GM21825 (cell line): Measurements from ENCODE around the gene LBR.
A peak's percentile ranks its signal among the peaks of the same experiment; 100 is the strongest.
"Not testable (repeated sequence)": the region's sequence is repeated elsewhere in the genome, so short reads cannot be mapped to it uniquely, and the experiment has no call there.

ENCODE experiments used
- ATAC-seq: cut with Tn5 transposase; IDR thresholded peaks from one replicate; pipeline ENCODE4 v1.9.1; 2021; ENCODE audit warnings: mild to moderate bottlenecking, moderate library complexity; ENCODE audit not compliant: unreplicated experiment

The LBR gene

DNA sequence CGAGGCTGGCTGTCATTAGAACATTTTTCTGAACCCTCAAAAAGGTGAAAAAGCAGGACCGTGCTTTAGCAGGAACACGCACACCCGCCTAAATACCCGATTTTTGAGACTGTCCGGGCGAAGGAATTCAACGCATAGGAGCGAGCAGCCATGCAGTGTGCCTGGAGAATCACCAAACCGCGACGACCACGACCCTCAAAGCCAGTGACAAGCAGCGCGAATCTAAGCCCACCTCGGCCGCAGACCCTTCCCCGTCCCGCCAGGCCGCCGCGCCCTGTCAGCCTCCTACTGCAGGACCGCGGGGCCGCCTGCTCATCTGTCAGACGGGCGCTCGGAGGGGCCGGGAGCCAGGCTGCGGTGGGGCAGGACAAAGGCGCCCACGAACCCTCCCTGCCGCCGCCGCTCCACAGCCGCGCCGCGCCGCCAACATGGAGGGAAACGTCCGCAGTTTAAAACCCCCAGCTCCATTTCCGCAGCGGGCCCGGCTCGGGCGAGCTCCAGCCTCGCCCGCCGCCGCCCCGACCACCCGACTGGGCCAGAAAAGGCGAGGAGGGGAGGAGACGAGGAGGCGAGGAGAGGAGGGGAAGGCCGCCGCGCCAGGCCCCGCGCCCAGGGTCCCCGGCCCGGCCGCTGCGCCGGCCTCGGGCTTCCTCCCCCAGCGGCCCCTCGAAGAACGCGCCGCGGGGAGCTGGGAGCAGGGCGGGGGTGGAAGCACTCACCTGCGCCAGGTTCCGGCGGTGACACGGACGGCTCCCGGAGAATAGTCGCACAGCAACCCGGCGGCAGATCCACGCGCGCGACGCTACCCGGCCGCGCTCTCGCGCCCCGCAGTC lies at the start of gene LBR:
TSS of gene LBR (minus strand) at position 804 of the 833 bp plus-strand sequence. CDS start 3,963 bp downstream, outside the sequence.
- ATAC-seq = peak; percentile 17

DNA sequence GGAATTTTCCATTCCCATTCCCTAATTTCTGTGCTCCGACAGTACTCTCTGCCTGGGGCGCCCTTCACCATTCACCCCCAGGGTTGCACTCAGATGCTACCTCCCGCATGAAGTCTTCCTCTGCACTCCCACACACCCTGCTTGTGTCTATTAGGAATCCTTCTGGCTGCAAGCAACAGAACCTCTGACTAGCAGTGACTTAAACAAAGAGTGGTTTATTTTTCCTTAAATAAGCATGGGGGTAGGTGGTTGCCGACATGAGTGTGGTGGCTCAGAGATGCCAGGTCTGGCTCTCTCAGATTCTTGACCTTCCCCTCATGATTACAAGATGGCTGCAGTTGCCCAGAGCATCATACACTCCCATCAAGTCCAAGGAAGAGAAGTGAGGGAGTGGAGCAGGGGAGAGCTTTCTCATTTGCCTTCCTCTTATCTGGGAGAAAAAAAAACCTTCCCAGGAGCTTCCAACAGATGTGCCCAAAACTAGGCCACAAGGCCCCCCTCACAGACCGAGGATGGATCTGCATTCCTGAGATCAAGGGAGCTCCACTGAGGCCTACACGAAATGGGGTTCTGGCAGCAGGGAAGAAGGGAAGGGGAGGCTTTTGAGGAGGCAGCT lies 49.6 kb upstream of the LBR start:
- ATAC-seq = no peak

DNA sequence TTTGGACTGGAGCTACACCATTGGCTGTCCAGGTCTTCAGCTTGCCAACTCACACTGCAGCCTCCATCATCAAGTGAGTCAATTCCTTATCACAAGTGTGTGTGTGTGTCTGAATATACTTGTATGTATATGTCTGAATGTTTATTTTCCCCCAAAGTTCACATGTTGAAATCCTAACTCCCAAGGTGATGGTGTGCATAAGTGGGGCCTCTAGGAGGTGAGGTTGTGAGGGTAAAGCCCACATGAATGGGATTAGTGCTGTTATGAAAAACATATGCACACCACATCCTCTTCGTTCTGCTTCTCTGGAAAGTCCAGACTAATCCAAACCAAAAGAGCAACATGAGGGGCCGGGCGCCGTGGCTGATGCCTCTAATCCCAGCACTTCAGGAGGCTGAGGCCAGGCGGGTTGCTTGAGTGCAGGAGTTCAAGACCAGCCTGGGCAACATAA lies 48.7 kb upstream of the LBR start:
- no peak for ATAC-seq

DNA sequence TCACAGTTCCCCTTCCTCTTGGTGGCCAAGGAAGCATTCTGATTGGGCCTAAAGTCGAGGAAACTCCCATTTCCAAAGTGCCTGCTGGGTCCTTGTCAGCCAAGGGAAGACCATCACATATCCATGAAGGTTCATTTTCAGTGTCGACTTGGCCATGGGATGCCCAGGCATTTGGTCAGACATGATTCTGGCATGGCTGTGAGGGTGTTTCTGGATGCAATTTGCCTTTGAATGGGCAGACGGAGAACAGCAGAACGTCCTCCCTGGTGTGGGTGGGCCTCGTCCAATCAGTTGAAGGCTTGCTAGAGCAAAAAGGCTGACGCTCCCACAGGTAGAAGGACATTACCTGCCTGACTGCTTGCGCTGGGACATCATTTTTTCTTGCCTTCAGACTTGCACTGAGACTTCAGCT lies 48.3 kb upstream of the LBR start:
- no peak for ATAC-seq

DNA sequence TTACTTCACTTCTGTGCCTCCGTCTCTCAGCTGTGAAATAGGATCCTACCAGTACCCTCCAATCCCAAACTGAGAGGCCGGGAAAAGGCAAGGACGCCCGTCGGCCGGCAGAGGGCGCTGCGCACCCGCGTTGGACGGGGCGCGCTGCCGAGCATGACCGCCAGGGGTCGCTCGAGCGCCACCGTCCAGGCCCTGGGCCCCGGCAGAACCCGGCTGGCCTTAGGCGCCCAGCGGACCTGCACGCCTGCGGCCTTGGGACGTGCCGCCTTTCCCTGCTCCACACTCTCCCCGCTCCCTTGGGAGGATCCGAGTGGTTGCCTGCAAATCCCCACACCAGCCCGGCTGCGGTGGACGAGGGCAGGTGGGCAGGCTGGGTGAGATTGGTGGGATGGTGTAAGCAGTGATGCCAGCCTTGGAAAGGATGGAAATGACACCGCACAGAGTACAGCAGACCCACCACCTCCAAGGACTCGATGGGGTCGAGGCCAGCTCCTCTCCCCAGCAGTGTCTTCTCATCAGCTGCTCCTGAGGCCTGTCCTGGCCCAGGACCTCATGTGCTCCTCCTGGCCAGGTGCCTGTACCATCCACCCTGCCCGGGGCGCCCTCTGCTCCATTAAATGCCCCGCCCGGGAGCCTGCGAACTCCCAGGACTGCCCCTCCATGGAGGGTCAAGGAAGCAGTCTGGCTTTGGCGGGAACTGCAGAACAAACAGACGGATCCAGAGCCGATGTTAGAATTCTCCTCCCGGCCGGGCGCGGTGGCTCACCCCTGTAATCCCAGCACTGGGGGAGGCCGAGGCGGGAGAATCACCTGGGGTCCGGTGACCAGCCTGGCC lies 47.4 kb upstream of the LBR start:
- ATAC-seq = peak; percentile 72

DNA sequence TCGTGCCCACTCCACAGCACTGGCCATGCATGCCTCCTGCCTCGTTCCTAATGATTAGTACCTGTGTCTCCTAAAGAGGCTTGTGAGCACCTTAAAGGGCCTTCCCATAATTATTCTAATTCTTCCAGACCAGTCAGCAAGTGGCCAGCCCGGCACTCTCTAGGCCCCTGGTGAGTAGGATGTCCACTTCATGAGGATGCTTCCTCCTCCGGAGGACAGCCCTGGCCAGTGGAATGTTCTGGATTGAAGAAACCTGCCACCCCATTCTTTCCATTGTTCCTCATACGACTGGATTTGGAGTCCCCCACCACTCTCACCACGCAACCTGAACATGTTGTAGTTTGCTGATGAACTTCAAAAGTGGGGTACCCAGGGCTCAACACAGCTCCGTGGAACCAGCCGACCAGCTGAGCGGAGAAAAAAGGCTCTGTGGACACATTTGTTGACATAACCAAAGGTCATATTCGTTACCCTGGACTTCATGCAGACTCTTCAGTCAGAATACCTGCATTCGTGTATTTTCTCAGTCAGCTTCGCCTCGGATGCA lies 46.7 kb upstream of the LBR start:
- no peak for ATAC-seq

DNA sequence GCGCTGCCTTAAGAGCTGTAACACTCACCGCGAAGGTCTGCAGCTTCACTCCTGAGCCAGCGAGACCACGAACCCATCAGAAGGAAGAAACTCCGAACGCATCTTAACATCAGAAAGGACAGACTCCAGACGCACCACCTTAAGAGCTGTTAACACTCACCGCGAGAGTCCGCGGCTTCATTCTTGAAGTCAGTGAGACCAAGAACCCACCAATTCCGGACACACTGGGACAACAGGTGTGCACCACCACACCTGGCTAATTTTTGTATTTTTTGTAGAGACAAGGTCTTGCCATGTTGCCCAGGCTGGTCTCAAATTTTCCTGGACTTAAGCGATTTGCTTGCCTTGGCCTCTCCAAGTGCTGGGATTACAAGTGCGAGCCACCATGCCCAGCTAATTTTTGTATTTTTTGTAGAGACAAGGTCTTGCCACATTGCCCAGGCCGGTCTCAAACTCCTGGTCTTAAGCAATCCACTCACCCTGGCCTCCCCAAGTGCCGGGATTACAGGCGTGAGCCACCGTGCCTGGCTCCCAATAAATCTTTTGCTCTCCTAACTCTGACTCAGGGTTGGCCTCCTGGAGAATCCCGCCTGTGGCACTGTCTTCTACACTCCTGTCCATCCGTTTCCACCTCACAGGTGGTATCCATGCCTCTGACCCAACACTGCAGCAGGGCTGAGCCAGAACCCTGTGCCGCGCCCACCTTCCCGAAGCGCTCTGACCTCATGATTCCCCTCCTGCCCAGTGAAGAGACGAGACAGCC lies 46.0 kb upstream of the LBR start:
- ATAC-seq = not testable (repeated sequence)

DNA sequence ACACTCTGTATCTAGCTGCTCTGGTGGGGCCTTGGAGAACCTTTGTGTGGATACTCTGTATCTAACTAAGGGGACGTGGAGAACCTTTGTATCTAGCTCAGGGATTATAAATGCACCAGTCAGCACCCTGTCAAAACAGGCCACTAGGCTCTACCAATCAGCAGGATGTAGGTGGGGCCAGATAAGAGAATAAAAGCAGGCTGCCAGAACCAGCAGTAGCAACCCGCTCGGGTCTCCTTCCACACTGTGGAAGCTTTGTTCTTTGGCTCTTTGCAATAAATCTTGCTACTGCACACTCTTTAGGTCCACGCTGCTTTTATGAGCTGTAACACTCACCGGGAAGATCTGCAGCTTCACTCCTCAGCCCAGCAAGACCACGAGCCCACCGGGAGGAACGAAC lies 45.4 kb upstream of the LBR start:
- ATAC-seq = not testable (repeated sequence)

DNA sequence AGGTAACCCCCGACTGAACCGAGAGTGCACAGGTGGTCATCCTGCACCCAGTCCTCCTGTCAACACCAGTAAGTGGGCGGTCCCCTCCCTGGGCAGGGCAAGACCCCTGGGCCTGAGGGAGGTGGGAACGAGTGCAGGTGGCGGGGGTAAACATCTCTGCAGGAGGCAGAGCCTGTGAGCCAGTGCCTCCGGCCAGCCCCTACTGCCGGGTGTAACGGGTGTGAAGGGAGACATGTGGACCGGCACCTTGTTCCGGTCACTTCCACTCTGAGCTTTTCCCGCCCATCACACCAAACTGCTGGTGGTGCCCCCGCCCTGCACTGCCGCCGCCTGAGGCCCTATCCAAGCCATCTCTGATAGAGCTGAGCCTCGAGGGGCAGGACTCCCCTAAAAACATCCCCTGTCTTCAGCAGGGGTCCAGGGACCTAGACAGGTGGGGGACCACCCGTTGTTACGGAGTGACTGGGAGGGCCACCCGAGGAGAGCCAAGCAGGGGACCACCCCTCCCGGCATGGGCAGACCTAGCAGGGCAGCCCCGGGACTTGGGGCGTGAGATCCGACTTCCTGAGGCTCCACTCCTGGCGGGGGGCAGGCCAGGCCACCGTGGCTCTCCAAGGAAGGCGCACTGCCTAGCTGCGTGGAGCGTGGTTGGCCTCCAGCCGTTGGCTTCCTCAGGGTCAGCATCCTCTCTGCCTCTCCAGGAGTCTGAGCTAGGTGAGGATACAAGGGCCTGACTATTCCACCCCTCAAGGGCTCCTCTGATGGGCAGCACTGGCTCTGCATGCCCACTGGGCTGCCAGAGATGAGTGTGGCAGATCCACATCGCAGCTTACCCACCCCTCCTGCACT lies 43.8 kb upstream of the LBR start:
- ATAC-seq = no peak

DNA sequence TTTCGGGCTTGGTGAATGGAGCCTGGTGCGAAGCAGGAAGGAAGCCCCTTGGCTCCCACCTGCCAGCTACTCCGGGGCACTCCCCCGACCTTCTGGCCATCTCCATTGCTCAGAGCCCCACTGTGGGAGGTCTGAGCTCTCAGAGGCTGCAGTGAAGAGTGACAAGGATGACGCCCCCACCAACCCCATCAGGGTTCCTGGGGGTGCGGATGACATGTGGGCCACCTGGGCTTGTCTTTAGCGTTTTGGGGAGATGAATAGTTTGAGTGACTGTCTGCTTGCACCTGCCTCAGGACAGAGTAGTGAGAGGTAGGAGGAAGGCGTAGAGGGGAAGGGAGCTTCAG lies 43.2 kb upstream of the LBR start:
- ATAC-seq = no peak

DNA sequence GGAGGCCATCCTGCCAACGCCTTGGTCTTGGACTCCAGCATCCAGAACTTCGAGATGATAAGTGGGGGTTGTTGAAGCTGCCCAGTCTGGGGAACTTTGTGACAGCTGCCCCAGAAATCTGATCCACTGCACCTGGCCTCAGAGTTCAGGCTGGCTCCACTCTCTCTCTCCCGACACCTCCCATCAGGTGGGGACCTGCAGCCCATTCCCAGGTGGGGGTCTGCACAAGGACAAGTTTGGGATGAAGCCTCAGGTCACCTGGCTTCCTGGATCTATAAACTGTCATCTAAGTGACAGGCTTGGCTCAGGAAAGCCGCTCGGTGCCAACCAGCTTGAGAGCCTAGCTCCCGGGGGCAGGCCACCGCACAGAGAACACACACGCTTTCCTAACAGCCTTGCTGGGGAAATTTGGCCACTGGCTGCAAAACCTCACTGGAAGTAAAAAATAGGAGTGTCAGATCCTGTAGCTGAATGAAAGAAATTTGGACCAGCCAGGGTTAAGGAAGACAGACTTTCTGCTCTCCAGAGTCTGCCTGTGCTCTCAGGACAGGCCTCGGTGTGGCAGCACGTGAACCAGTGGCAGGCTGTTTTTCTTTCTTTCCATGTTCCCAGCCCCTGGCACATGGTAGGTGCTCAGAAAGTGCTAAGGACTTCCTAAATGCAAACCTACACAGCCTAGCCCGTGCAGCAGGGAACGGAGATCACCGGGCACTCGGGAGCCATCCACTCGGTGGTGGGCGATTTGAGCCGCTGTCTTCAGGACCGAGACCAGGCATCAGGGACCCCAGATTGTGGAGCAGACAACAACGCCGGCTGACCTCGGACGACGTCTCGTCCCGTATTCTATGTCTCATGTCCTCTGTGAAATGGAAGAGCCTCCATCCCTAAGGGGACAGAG lies 42.6 kb upstream of the LBR start:
- ATAC-seq = no peak

DNA sequence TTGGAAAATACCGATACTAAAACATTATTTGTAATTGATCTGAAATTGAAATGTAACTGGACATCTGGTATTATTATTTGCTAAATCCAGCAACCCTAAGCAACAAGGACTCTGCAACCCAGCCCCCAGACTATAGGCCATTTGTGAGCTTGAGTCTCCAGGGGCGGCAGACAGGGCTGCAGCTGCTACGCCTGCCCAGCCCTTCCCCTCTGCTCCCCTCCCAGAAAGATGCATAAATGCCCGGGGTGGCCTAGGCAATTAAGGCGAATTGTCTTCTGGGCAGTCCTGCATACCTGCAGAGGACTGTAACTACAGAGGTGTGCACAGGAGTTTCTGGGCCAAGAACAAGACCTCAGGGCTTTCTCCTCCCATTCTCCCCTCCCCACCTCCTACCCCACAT lies 41.2 kb upstream of the LBR start:
- ATAC-seq = no peak

DNA sequence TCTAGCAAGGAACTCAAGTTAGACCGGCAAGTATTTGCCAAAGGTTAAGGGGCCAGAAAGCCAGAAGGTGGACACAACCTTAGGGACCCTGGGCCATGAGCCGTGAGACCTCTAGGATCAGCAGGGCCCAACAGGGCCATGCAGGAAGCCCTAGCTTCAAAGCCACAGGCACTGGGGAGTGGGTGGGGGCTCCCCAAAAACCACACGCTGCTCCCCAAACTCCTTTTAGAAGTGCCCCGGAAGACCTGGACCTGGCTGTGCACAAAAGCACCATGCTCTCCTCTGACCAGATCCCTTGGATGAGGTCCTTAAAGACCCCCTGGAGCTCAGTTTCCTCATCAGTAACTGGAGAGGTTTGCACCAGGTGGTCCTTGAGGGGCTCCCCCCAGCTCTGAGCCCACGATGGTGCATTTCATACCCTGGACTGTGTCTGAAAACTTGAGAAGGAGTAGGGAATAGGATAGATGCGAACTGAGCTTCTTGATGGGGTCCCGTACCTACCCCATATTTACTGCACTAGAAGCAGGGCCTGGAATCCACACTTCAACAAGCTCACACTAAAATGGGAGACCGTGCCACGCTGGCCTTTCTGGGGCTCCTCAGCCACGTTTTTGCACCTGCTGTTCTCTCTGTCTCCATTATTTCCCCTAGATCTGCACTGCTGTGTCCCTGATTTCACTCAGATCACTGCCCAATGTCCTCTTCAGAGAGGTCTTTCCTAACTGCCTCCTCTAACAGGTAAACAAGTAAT lies 40.6 kb upstream of the LBR start:
- ATAC-seq = no peak

DNA sequence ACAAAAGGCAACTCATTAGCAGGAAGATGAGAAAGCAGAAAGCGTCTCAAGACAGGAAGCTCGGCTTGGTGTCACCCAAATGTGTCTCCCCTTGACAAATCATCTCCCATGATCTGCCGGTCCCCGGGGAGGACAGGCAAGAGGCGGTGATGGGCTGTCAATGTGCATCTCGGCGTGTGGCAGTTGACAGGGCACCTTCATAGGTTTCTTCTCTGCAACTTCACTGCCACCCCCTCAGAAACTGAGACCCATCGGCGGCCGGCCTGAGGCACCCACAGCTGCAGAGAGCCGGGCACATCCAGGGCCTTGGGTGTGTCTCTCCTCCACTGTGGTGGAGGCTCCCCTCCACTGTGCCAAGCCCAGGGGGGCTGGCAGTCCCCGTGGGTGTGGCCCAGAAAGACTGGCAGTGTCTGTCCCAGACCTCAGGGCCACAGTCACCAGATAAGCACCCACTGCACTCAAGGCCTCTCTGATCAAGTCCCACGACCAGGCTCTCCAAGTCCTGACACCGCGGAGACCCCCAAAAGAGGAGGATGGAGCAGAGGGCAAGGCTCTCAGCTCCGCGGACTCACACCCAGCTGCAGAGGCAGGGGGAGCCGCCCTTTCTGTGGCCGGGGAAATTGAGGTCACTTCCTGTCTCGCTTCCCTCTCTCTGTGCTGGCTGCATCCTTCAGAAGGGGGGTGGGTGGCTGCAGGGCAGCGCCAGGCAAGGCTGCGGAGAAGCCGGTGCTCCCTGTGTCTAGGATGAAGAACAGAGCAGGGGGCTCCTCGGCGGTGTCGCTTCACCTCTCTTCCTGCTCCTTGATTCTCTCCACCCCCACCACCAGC lies 39.6 kb upstream of the LBR start:
- peak; percentile 96 for ATAC-seq

DNA sequence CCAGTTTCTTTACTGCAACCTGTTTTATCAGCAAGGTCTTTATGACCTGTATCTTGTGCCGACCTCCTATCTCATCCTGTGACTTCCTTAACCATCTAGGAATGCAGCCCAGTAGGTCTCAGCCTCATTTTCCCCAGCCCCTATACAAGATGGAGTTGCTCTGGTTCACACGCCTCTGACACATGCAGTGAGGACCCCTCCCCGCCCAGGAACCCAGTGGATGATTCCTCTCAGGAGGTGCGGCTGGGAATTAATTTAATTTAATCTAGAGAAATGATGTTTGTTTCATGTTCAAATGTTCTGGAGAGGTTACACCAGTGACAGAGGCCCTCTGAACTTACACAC lies 39.0 kb upstream of the LBR start:
- ATAC-seq = no peak

DNA sequence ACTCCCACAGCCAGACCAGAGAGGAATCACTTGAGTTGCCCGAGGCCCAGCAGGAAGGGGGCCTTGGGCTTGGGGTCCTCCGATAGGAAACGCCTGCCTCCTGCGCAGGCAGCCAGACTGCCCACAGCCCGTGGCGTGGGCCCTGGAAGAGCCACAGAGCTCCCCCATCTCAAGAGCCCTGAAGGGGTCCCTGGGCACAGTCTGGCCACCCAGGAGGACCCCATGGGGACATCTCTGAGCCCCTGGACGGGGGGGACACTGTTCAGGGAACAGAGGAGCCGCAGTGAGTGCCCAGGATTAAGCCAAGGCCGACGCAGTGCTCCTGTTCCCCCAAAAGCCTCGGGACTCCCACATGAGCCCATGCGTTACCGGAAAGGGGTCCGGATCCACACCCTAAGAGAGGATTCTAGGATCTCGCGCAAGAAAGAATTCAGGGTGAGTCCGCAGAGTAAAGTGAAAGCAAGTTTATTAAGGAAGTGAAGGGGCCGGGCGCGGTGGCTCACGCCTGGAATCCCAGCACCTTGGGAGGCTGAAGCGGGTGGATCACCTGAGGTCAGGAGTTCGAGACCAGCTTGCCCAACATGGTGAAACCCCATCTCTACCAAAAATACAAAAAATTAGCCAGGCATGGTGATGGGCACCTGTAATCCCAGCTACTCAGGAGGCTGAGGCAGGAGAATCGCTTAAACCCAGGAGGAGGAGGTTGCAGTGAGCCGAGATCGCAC lies 38.1 kb upstream of the LBR start:
- ATAC-seq = no peak
